Dermis lymphatic vessel endothelial cell (primary cell): ENCODE data around the gene RRP8. TPM values are rescaled to one million over a fixed set of nuclear protein-coding genes. Genes with fewer than 3 reads are reported as not detected.

Experiments
- total RNA-seq: library from RNA; depleted of rRNA; stranded (reverse); fragments of >200 nt; gene quantifications from 2 replicates; pipeline ENCODE4 v1.2.1, GENCODE V29; 2014

RRP8 gene
- 8.5 and 11.8 TPM in 2 replicates for total RNA-seq

GRCh38 chr11:6603287-6604080 lies at the start of gene RRP8, which contains the start of gene ILK:
Gene RRP8, minus strand, starts transcription at chr11:6603616. Its CDS starts 114 bp downstream, at chr11:6603502.
Gene ILK, plus strand, starts transcription at chr11:6603774. Its CDS starts 498 bp downstream, at chr11:6604272.

GRCh38 chr11:6619004-6619745 lies 15.8 kb upstream of the RRP8 start, which contains the start of gene TPP1:
Gene TPP1, minus strand, starts transcription at chr11:6619422. Its CDS starts 22 bp downstream, at chr11:6619400.

GRCh38 chr11:6612213-6613041 lies 9.0 kb upstream of the RRP8 start, which contains the start of gene TAF10:
Gene TAF10, minus strand, starts transcription at chr11:6612216. Its CDS starts 27 bp downstream, at chr11:6612189.

Other genes with a start within 250 kb of the RRP8 start
- gene SMPD1, start 213.1 kb downstream of the RRP8 start, total RNA-seq = 13.5 and 14.1 TPM in 2 replicates
- 24.9 and 34.5 TPM in 2 replicates for gene APBB1, start 184.5 kb downstream of the RRP8 start, total RNA-seq
- 0.34 TPM in 1 of 2 replicates, not detected in the other for gene HPX, start 162.6 kb downstream of the RRP8 start, total RNA-seq
- gene TRIM3, start 129.7 kb downstream of the RRP8 start, total RNA-seq = 14.7 and 17.4 TPM in 2 replicates
- 33.2 and 37.0 TPM in 2 replicates for gene ARFIP2, start 122.3 kb downstream of the RRP8 start, total RNA-seq
- 19.9 and 29.0 TPM in 2 replicates for gene TIMM10B, start 122.1 kb downstream of the RRP8 start, total RNA-seq
- gene DNHD1, start 106.3 kb downstream of the RRP8 start, total RNA-seq = 1.4 and 2.8 TPM in 2 replicates
- gene ILK, start 158 bp upstream of the RRP8 start, total RNA-seq = 118 and 125 TPM in 2 replicates
- 16.8 and 26.7 TPM in 2 replicates for gene TAF10, start 8.6 kb upstream of the RRP8 start, total RNA-seq
- gene TPP1, start 15.8 kb upstream of the RRP8 start, total RNA-seq = 76.7 and 99.4 TPM in 2 replicates
- gene DCHS1, start 52.2 kb upstream of the RRP8 start, total RNA-seq = 33.4 and 45.6 TPM in 2 replicates
- gene MRPL17, start 79.7 kb upstream of the RRP8 start, total RNA-seq = 38.6 and 42.4 TPM in 2 replicates
- gene OR2AG2, start 168.4 kb upstream of the RRP8 start, total RNA-seq = not detected in 2 replicates
- gene OR2AG1, start 179.4 kb upstream of the RRP8 start, total RNA-seq = not detected in 2 replicates
- under 0.01 TPM in 1 of 2 replicates, not detected in the other for gene OR6A2, start 196.1 kb upstream of the RRP8 start, total RNA-seq
- gene OR10A5, start 242.1 kb upstream of the RRP8 start, total RNA-seq = not detected in 2 replicates